Endodermal cell (in vitro differentiated cells): Measurements from ENCODE around the gene MED8. TPM values are rescaled to one million over a fixed set of nuclear protein-coding genes. Genes with fewer than 3 reads are reported as not detected.
A peak's percentile ranks its signal among the peaks of the same experiment; 100 is the strongest.

Source experiments
- DNase-seq: peaks from one replicate; pipeline ENCODE4 v3.0.0-alpha.2; 2017
- H3K27ac ChIP-seq: 2 replicates; pipeline ENCODE4 v1.5.1; 2013; ENCODE audit warnings: mild to moderate bottlenecking, low read depth, low read length, moderate library complexity
- H3K27me3 ChIP-seq: 2 replicates; pipeline ENCODE4 v1.6.1; 2013; ENCODE audit warnings: mild to moderate bottlenecking, low read length, moderate library complexity; ENCODE audit not compliant: insufficient read depth, control insufficient read depth, poor library complexity, severe bottlenecking
- H3K36me3 ChIP-seq: 2 replicates; pipeline ENCODE4 v1.7.0; 2013; ENCODE audit warnings: mild to moderate bottlenecking, low read length, moderate library complexity; ENCODE audit not compliant: control insufficient read depth, insufficient read depth
- H3K4me1 ChIP-seq: one replicate; pipeline ENCODE4 v1.7.0; 2013; ENCODE audit warnings: low read length; ENCODE audit not compliant: control insufficient read depth, insufficient read depth
- H3K4me3 ChIP-seq: 2 replicates; pipeline ENCODE4 v1.5.1; 2013; ENCODE audit warnings: mild to moderate bottlenecking, low read length, moderate library complexity
- H3K9ac ChIP-seq: 2 replicates; pipeline ENCODE4 v1.6.1; 2013; ENCODE audit warnings: mild to moderate bottlenecking, low read length, moderate library complexity; ENCODE audit not compliant: poor library complexity, severe bottlenecking; ENCODE audit errors: extremely low read depth
- H3K9me3 ChIP-seq: 2 replicates; pipeline ENCODE4 v1.6.1; 2013; ENCODE audit warnings: mild to moderate bottlenecking, low read length, moderate library complexity; ENCODE audit not compliant: control insufficient read depth
- H3K27ac Mint-ChIP-seq: 2 replicates; pipeline ENCODE4 v1.8.0; 2020; ENCODE audit warnings: mixed read lengths
- H3K27me3 Mint-ChIP-seq: 2 replicates; pipeline ENCODE4 v1.8.0; 2021; ENCODE audit warnings: mild to moderate bottlenecking, mixed read lengths; ENCODE audit not compliant: insufficient read depth
- H3K36me3 Mint-ChIP-seq: 2 replicates; pipeline ENCODE4 v1.8.0; 2020; ENCODE audit warnings: low read depth, mixed read lengths
- H3K4me1 Mint-ChIP-seq: 2 replicates; pipeline ENCODE4 v1.8.0; 2020; ENCODE audit warnings: mixed read lengths
- H3K4me3 Mint-ChIP-seq: 2 replicates; pipeline ENCODE4 v1.8.0; 2020; ENCODE audit warnings: mild to moderate bottlenecking, moderate library complexity, mixed read lengths
- H3K9me3 Mint-ChIP-seq: 2 replicates; pipeline ENCODE4 v1.8.0; 2020; ENCODE audit warnings: mild to moderate bottlenecking, mixed read lengths
- CTCF ChIP-seq: fragments of 200-600 bp; sonication (generic); conservative IDR thresholded peaks from 2 replicates; pipeline ENCODE4 v1.5.0; 2021; ENCODE audit warnings: antibody characterized with exemption, mild to moderate bottlenecking
- WGBS, 2 experiments: methylation state at CpG; one replicate each; pipeline versions ENCODE4 v1.1.5 to v1.1.7; 2013; ENCODE audit warnings: missing lambda C conversion rate in 2 of 2, mixed read lengths in 1 of 2; ENCODE audit not compliant: insufficient coverage in 1 of 2, insufficient read length in 1 of 2; 5-methylcytosine and 5-hydroxymethylcytosine counted together
- total RNA-seq, 2 donors: library from RNA; stranded (reverse); fragmentation: NEBNext Ultra II Directional in 1 of 2; extraction: Animal tissue kit (Norgen Biotek cat#: 25700) in 1 of 2; gene quantifications; 2 replicates in 1 of 2; 3 replicates in 1 of 2; pipeline ENCODE4 v1.2.1, GENCODE V29; 2021

Gene MED8
- total RNA-seq, 2 donors from 2014 or later: 16.1 to 18.8 TPM

GRCh38 chr1:43367904-43368645 lies 21.5 kb downstream of the MED8 start, which contains the start of gene ELOVL1:
Gene ELOVL1, minus strand, starts transcription at chr1:43368011. Its CDS starts 2,402 bp downstream, at chr1:43365609.
- peaks cover 5% of the 10 kb centered on the region for H3K4me1 ChIP-seq
- Mint-ChIP-seq H3K9me3 (no peaks in the 10 kb centered on the region), H3K27me3 (no peaks in the 10 kb centered on the region)

GRCh38 chr1:43367026-43367903 lies 22.3 kb downstream of the MED8 start:
- H3K4me1 Mint-ChIP-seq: peaks cover 23% of the 10 kb centered on the region

More at GRCh38 chr1:43367904-43368645, 21.5 kb downstream of the MED8 start, which contains the start of gene ELOVL1:
- Mint-ChIP-seq H3K27ac (peak within 1 kb of the TSS; percentile 86), H3K4me1 (peaks cover 23% of the 10 kb centered on the region), H3K36me3 (peaks cover 20% of the 10 kb centered on the region), H3K4me3 (peak within 1 kb of the TSS; percentile 60)
- H3K27me3 ChIP-seq: no peaks in the 10 kb centered on the region
- TF ChIP-seq CTCF: peak; percentile 52
- DNase-seq: peak; percentile 96
- peaks cover 16% of the 10 kb centered on the region for H3K36me3 ChIP-seq
- H3K9ac ChIP-seq: peak within 1 kb of the TSS; percentile 52
- 1% methylated on average over 38 to 58 of the region's 58 CpGs for WGBS, 2 experiments
- peak within 1 kb of the TSS; percentile 83 for H3K27ac ChIP-seq
- no peaks in the 10 kb centered on the region for H3K9me3 ChIP-seq
- peak within 1 kb of the TSS; percentile 90 for H3K4me3 ChIP-seq

More at GRCh38 chr1:43367026-43367903, 22.3 kb downstream of the MED8 start:
- Mint-ChIP-seq H3K9me3 (no peaks in the 10 kb centered on the region), H3K36me3 (peaks cover 28% of the 10 kb centered on the region), H3K4me3 (peak overlapping the region; percentile 60), H3K27me3 (no peaks in the 10 kb centered on the region), H3K27ac (no peak overlapping the region)
- Histone ChIP-seq H3K4me1 (peaks cover 5% of the 10 kb centered on the region), H3K27ac (no peak overlapping the region), H3K36me3 (peaks cover 19% of the 10 kb centered on the region), H3K4me3 (peak overlapping the region; percentile 90), H3K27me3 (no peaks in the 10 kb centered on the region), H3K9ac (peak overlapping the region; percentile 27), H3K9me3 (no peaks in the 10 kb centered on the region)
- TF ChIP-seq CTCF: no peak
- WGBS, 2 experiments: 9 to 22% methylated on average over 4 to 48 of the region's 48 CpGs
- DNase-seq: no peak
